ENCODE results near the gene SLC16A12.

SLC16A12 gene

DNA sequence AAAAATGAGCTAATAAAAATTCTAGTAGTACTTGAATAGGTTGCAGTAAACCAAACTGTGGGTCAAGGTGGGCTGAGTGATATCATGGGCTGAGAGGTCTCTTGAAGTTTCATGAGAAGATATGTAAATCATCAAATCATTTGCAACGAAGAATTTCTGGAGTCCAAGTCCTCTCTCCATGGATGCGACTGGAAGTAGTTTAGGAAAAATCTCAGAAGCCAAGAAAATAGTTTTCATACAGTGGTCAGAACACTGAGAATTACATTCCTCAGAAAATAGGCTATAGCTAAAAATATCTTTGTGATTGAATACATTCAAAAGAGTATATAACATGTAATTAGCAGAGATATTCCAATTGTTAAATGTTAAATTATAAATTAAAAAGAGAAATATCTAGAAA is 146.6 kb downstream of the SLC16A12 start:
- no peaks in the 10 kb centered on the region for H3K36me3 ChIP-seq
- DNase-seq, result no peak
- no peaks in the 10 kb centered on the region for H3K27me3 ChIP-seq (ENCODE audit: insufficient read depth, low read depth, severe bottlenecking)
- TF ChIP-seq, protein P1, sequence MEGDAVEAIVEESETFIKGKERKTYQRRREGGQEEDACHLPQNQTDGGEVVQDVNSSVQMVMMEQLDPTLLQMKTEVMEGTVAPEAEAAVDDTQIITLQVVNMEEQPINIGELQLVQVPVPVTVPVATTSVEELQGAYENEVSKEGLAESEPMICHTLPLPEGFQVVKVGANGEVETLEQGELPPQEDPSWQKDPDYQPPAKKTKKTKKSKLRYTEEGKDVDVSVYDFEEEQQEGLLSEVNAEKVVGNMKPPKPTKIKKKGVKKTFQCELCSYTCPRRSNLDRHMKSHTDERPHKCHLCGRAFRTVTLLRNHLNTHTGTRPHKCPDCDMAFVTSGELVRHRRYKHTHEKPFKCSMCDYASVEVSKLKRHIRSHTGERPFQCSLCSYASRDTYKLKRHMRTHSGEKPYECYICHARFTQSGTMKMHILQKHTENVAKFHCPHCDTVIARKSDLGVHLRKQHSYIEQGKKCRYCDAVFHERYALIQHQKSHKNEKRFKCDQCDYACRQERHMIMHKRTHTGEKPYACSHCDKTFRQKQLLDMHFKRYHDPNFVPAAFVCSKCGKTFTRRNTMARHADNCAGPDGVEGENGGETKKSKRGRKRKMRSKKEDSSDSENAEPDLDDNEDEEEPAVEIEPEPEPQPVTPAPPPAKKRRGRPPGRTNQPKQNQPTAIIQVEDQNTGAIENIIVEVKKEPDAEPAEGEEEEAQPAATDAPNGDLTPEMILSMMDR (IDR thresholded peaks at IDR 0.05; ENCODE audit: low read depth, low read length), result no peak
- H3K27ac ChIP-seq, result no peak overlapping the region
- H3K4me3 ChIP-seq (ENCODE audit: low read depth, low read length), result no peak overlapping the region
- H3K9me3 ChIP-seq (ENCODE audit: severe bottlenecking), result no peaks in the 10 kb centered on the region

DNA sequence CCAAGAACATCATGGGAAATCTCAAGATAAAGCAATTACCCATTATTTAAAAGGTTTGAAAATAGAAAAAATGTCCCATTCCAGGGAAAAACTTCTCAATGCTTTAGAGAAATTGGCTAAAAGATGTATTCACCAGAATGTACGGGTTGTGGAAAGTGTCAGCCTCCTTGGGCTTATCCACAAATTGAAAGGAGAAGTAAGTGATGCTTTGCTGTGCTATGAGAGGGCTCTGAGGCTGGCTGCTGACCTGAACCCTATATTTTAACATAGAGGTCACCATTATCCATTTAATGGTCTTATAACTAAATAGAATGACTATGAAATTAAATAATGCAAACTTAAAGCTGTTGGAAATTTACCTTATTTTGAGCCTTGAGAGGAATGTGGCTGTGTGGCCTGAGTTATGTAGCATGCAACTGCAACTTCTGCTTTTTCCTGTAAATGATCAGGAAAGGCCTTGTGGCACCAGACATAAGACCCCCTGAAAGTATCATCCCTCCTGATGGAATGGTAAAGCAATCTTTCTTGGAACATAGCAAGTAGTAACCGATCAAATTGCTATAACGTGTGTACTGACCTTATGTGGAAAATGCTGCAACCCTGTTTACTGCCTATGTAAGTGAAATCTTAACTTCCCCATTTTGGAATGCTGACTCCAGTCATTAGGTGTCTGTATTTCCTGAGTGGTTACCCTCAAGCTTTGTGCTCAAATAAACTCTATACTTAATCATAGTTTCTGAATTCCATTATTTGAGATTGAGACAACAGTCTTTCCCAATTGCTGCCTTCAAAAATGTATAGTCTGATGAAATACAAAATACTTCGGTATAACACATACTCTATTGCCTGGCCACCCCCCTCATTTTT is 150.7 kb downstream of the SLC16A12 start:
- H3K4me3 ChIP-seq (ENCODE audit: low read depth, low read length), result no peak overlapping the region
- no peak overlapping the region for H3K27ac ChIP-seq
- no peak for DNase-seq
- no peaks in the 10 kb centered on the region for H3K36me3 ChIP-seq
- TF ChIP-seq, protein P1 (IDR thresholded peaks at IDR 0.05; ENCODE audit: low read depth, low read length), result no peak
- H3K9me3 ChIP-seq (ENCODE audit: severe bottlenecking), result no peaks in the 10 kb centered on the region
- no peaks in the 10 kb centered on the region for H3K27me3 ChIP-seq (ENCODE audit: insufficient read depth, low read depth, severe bottlenecking)

DNA sequence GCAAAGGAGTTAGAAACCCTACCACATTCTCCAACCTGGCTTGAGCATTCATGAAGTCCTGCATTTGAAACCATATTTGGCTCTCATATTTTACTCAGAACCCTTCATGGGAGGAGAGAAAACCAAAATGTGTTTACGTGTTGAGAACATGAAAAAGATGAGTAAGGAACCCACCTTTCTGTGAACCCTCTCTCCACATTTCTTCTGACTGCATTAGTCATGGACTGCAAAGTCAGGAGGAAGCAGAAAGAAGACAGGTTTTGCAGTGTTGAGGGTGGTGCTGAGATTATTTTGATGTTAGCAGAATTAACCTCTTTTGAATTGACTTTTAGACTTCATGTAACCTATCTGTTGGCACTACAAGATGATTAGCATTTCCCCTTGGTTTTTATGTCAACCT is 152.6 kb downstream of the SLC16A12 start:
- DNase-seq, result no peak
- Histone ChIP-seq H3K9me3 (ENCODE audit: severe bottlenecking) (no peaks in the 10 kb centered on the region), H3K36me3 (no peaks in the 10 kb centered on the region), H3K27ac (no peak overlapping the region), H3K27me3 (ENCODE audit: insufficient read depth, low read depth, severe bottlenecking) (no peaks in the 10 kb centered on the region), H3K4me3 (ENCODE audit: low read depth, low read length) (no peak overlapping the region)
- TF ChIP-seq, protein P1 (IDR thresholded peaks at IDR 0.05; ENCODE audit: low read depth, low read length), result no peak

All from WERI-Rb-1 (cell line).